Measurements from ENCODE around the gene TMCC1. TPM values are rescaled to one million over a fixed set of nuclear protein-coding genes. Genes with fewer than 3 reads are reported as not detected.

Gene TMCC1
- total and polyA plus RNA-seq, 4 donors: 10.2 to 60.0 (median 11.0) TPM

- no peak for DNase-seq (ENCODE audit: low spot score)
- WGBS: 74% methylated on average over 5 of the region's 5 CpGs
- no peak for TF ChIP-seq REST (IDR thresholded peaks at IDR 0.05)
- TF ChIP-seq ATF3 (IDR thresholded peaks at IDR 0.05): no peak
- no peak for TF ChIP-seq CTCF (IDR thresholded peaks at IDR 0.05; ENCODE audit: low read depth, low read length, missing input control)
- no peak for TF ChIP-seq HNF4A (conservative IDR thresholded peaks at IDR 0.05)
- TF ChIP-seq SP1 (IDR thresholded peaks at IDR 0.05): no peak
- TF ChIP-seq EGR1 (IDR thresholded peaks at IDR 0.05; ENCODE audit: low read depth in 2 of 2): no peak
- TF ChIP-seq JUND (IDR thresholded peaks at IDR 0.05): no peak
- TF ChIP-seq GABPA (IDR thresholded peaks at IDR 0.05 in 1 of 2, conservative IDR thresholded peaks at IDR 0.05 in 1 of 2): no peak
- TF ChIP-seq NR2F2 (IDR thresholded peaks at IDR 0.05): no peak
- no peak for TF ChIP-seq HNF4G (IDR thresholded peaks at IDR 0.05)
- no peak for TF ChIP-seq MAX (IDR thresholded peaks at IDR 0.05)
- no peak for TF ChIP-seq YY1 (IDR thresholded peaks at IDR 0.05)
- TF ChIP-seq ZBTB33 (IDR thresholded peaks at IDR 0.05): no peak
- no peak for TF ChIP-seq FOXA1 (IDR thresholded peaks at IDR 0.05)
- no peak for TF ChIP-seq RXRA (IDR thresholded peaks at IDR 0.05)
- no peak for TF ChIP-seq RAD21 (IDR thresholded peaks at IDR 0.05)
- no peak for TF ChIP-seq TAF1 (conservative IDR thresholded peaks at IDR 0.05)
- H3K4me3 ChIP-seq (ENCODE audit: low read depth in 1 of 3, low read length in 3 of 3): no peak overlapping the region
- peaks cover 8 to 52% (median 28%) of the 10 kb centered on the region in 4 donors for H3K4me1 ChIP-seq (ENCODE audit: control insufficient read depth in 4 of 4, insufficient read depth in 4 of 4, low read length in 3 of 4)
- no peaks in the 10 kb centered on the region for H3K36me3 ChIP-seq (ENCODE audit: control insufficient read depth in 4 of 4, insufficient read depth in 3 of 4, low read depth in 1 of 4, low read length in 3 of 4)
- no peaks in the 10 kb centered on the region for H3K27me3 ChIP-seq (ENCODE audit: control insufficient read depth in 4 of 4, insufficient read depth in 4 of 4, low read length in 3 of 4)
- no peaks in the 10 kb centered on the region for H3K9me3 ChIP-seq (ENCODE audit: control insufficient read depth in 4 of 4, low read length in 3 of 4)
- no peak overlapping the region for H3K9ac ChIP-seq (ENCODE audit: low read depth in 1 of 2, low read length in 2 of 2)
- peak overlapping the region; percentile 75 to 78 for H3K27ac ChIP-seq (ENCODE audit: low read depth in 1 of 2, low read length in 2 of 2)
Observed at GRCh38 chr3:129598000-129598381, 295.5 kb downstream of the TMCC1 start.

Small RNA genes lying within 50 kb of the gene (small RNA-seq; reads per million reads assigned to genes)
- gene RF00026 (not detected), gene RNY3P13 (not detected)

Other genes with a start within 250 kb of the TMCC1 start
- under 1 TPM in 1 of 2 donors, not detected in 1; 0.28 TPM for gene TRH, start 81.0 kb upstream of the TMCC1 start, total RNA-seq
- not detected for gene TRH, start 81.0 kb upstream of the TMCC1 start, polyA plus RNA-seq
- gene ALG1L2, start 188.1 kb upstream of the TMCC1 start, total RNA-seq: not detected
- gene ALG1L2, start 188.1 kb upstream of the TMCC1 start, polyA plus RNA-seq: not detected

Measured in liver (tissue), 10 donors.